Measurements from ENCODE around the gene CSTA.

Gene CSTA

DNA sequence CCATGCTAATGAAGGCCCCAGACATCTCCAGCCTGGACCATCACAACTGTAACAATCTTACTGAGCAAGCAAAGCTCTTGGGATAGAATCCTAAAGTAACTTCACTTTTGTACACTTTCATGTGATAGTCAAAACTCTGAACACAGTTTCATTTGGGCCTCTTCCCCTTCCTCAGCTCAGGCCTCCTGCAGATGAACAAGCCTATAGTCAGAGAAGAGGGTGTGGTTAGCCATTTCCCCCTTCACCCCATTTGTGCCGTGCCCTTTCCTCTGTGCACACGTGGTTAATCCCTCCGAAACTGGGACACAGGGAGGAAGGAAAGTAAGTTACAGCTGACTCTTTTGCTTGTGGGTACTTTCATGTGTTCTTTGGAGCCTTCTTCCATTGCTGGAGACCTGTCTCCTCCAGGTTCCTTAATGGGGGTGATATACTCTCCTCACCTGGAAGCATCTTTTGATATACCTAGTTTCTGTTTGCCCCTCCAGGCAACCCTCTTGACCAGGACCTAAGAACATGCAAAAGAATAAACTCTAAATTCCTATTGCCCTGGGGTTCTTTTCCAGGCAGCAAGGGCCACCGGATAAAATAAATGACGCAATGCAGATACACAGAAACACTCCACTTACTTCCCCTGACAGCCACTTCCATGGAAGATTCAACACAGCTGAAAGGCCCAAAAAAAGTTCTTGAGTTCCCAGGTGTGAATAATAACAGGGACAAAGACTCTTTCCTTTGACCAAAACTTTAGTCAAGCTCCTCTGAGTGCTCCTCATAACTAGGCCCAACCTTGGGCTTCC, 29.6 kb upstream of the CSTA start:
- H3K27me3 ChIP-seq, result no peaks in the 10 kb centered on the region
- H3K4me3 ChIP-seq, result no peak overlapping the region
- H3K4me1 ChIP-seq, result no peaks in the 10 kb centered on the region
- intact Hi-C loops (cut with DNase I; ENCODE audit: low total_unique reads), result no loop called here
- no peaks in the 10 kb centered on the region for H3K36me3 ChIP-seq
- DNase-seq, result no peak
- H3K9me3 ChIP-seq, result no peaks in the 10 kb centered on the region
- no peak for TF ChIP-seq CTCF (IDR thresholded peaks at IDR 0.05)
- H3K27ac ChIP-seq, result no peak overlapping the region

DNA sequence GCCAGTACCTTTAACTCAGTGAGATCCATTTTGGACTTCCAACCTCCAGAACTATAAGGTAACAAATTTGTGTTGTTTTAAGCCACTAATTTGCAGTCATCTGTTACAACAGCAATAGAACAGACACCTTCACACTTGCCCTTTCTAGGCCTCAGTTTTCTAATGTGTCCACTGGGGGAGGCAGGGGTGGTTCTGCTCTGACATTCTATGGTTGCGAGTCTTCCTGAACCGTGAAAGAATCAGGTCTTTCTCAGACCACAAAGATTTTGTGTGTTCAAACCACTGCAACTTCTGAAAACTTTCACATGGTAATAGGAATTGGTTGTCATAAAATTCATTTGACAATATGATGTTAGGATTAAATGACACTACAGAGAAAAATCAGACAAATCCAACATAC, 26.8 kb upstream of the CSTA start:
- Histone ChIP-seq H3K9me3 (no peaks in the 10 kb centered on the region), H3K4me1 (no peaks in the 10 kb centered on the region), H3K36me3 (no peaks in the 10 kb centered on the region), H3K27ac (no peak overlapping the region), H3K27me3 (no peaks in the 10 kb centered on the region), H3K4me3 (no peak overlapping the region)
- DNase-seq, result no peak
- TF ChIP-seq CTCF (IDR thresholded peaks at IDR 0.05), result no peak
- intact Hi-C loops (cut with DNase I; ENCODE audit: low total_unique reads), result no loop called here

DNA sequence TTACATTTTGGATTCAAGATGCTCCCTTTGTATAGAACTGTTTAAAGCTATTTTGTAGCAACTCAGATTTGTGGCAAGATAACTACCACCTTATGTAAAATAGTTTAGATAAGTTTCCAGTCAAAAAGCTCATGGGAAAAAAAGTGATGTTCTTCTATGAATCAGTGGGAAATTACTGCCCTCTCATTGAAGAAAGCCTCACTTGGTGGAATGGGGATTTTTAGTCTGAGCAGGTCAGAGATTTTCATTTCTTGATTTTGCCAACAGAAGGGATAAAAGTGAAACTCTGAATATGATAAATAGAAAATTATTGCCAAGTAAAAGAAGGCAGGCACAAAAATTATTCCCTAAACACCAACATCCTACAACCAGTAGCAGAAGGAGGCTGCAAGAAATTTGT, 25.8 kb upstream of the CSTA start:
- no peak for TF ChIP-seq CTCF (IDR thresholded peaks at IDR 0.05)
- H3K9me3 ChIP-seq, result no peaks in the 10 kb centered on the region
- H3K27me3 ChIP-seq, result no peaks in the 10 kb centered on the region
- intact Hi-C loops (cut with DNase I; ENCODE audit: low total_unique reads), result no loop called here
- H3K36me3 ChIP-seq, result no peaks in the 10 kb centered on the region
- no peak for DNase-seq
- no peak overlapping the region for H3K4me3 ChIP-seq
- no peak overlapping the region for H3K27ac ChIP-seq
- no peaks in the 10 kb centered on the region for H3K4me1 ChIP-seq

- intact Hi-C loops (cut with DNase I; ENCODE audit: low total_unique reads), result no loop called here
Observed at GRCh38 chr3:122299872-122300460, 25.1 kb upstream of the CSTA start.

DNA sequence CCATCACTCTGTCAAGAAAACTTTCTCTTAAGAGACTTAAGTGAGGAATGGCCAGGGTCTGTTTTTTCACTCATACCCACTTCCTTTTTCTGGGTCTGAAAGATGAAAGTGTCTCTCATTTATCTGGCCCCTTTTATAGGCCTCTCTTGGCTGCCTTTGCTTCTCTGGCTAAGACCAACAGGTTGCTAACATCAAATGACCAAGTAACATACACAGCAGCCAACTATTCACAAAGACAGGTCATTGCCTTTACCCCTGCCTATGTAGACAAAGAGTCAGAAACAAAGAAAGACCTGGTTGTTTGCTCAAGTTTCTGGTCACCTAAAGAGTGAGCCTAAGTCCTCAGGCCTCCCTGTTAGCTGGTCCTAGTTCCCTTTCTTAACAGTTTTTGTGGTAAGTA, 24.0 kb upstream of the CSTA start:
- no peak for DNase-seq
- TF ChIP-seq CTCF (IDR thresholded peaks at IDR 0.05), result no peak
- intact Hi-C loops (cut with DNase I; ENCODE audit: low total_unique reads), result no loop called here
- no peak overlapping the region for H3K27ac ChIP-seq
- no peaks in the 10 kb centered on the region for H3K36me3 ChIP-seq
- no peaks in the 10 kb centered on the region for H3K9me3 ChIP-seq
- peaks cover 0 to 5% (median 0%) of the 10 kb centered on the region in 4 donors for H3K4me1 ChIP-seq
- H3K27me3 ChIP-seq, result no peaks in the 10 kb centered on the region
- H3K4me3 ChIP-seq, result no peak overlapping the region

More at GRCh38 chr3:122299872-122300460, 25.1 kb upstream of the CSTA start:
- Histone ChIP-seq H3K4me3 (no peak overlapping the region), H3K27ac (no peak overlapping the region), H3K27me3 (no peaks in the 10 kb centered on the region), H3K4me1 (no peaks in the 10 kb centered on the region), H3K9me3 (no peaks in the 10 kb centered on the region), H3K36me3 (no peaks in the 10 kb centered on the region)
- no peak for DNase-seq
- no peak for TF ChIP-seq CTCF (IDR thresholded peaks at IDR 0.05)

Data from tibial artery (tissue), 4 donors.